HUES64 (cell line): ENCODE results near the gene PIK3R6.

Source experiments
- H3K27ac ChIP-seq: 2 replicates; pipeline ENCODE4 v1.7.0; 2013; ENCODE audit warnings: low read depth, low read length, inconsistent platforms
- H3K27me3 ChIP-seq: 2 replicates; pipeline ENCODE4 v1.6.1; 2013; ENCODE audit warnings: mild to moderate bottlenecking, low read length; ENCODE audit not compliant: insufficient read depth
- H3K36me3 ChIP-seq: 2 replicates; pipeline ENCODE4 v1.6.1; 2013; ENCODE audit warnings: mild to moderate bottlenecking, low read length; ENCODE audit not compliant: insufficient read depth
- H3K4me1 ChIP-seq: 2 replicates; pipeline ENCODE4 v1.6.1; 2013; ENCODE audit warnings: mild to moderate bottlenecking, low read length, moderate library complexity; ENCODE audit not compliant: insufficient read depth
- H3K4me3 ChIP-seq: 2 replicates; pipeline ENCODE4 v1.5.1; 2013; ENCODE audit warnings: mild to moderate bottlenecking, low read length, moderate library complexity
- H3K9ac ChIP-seq: 2 replicates; pipeline ENCODE4 v1.6.1; 2013; ENCODE audit warnings: mild to moderate bottlenecking, low read depth, low read length
- H3K9me3 ChIP-seq: 2 replicates; pipeline ENCODE4 v1.6.1; 2013; ENCODE audit warnings: low read depth, low read length; ENCODE audit not compliant: insufficient read depth
- WGBS: fragments of 150-250, 120-280 bp; methylation state at CpG from one replicate; pipeline ENCODE4 v1.1.7; 2013; ENCODE audit warnings: missing lambda C conversion rate; 5-methylcytosine and 5-hydroxymethylcytosine counted together

Gene PIK3R6

GRCh38 chr17:8781776-8782175 is 85.7 kb downstream of the PIK3R6 start:
- no peak overlapping the region for H3K4me3 ChIP-seq
- H3K4me1 ChIP-seq, result no peaks in the 10 kb centered on the region
- no peaks in the 10 kb centered on the region for H3K27me3 ChIP-seq
- no peak overlapping the region for H3K27ac ChIP-seq
- 92% methylated on average over 4 of the region's 4 CpGs for WGBS
- no peaks in the 10 kb centered on the region for H3K9me3 ChIP-seq
- H3K9ac ChIP-seq, result no peak overlapping the region
- no peaks in the 10 kb centered on the region for H3K36me3 ChIP-seq

GRCh38 chr17:8776881-8777280 is 90.6 kb downstream of the PIK3R6 start:
- WGBS, result no CpG with 5 or more reads among the region's 1 CpG
- Histone ChIP-seq H3K4me3 (no peak overlapping the region), H3K36me3 (no peaks in the 10 kb centered on the region), H3K9me3 (no peaks in the 10 kb centered on the region), H3K4me1 (no peaks in the 10 kb centered on the region), H3K9ac (no peak overlapping the region), H3K27ac (no peak overlapping the region), H3K27me3 (no peaks in the 10 kb centered on the region)

DNA sequence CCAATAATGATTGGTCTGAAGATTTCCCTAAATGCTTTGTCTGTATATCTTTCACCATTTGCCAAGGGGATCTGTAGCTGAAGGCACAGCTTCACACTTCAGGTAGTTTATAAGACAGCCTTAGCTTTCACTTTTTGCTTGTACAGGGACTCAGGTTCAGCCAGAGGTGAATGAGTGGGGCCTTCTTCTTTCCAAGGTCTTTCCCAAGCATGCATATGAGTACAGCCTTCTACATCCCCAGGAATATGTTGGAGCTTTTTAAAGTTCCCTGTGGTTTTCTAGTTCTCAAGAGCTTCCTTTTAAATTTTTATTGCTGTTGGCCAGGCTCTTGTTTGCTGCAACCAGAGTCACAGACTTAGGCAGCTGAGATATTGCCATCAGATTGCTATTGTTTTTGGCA is 91.2 kb downstream of the PIK3R6 start:
- H3K9ac ChIP-seq, result no peak overlapping the region
- no peaks in the 10 kb centered on the region for H3K36me3 ChIP-seq

DNA sequence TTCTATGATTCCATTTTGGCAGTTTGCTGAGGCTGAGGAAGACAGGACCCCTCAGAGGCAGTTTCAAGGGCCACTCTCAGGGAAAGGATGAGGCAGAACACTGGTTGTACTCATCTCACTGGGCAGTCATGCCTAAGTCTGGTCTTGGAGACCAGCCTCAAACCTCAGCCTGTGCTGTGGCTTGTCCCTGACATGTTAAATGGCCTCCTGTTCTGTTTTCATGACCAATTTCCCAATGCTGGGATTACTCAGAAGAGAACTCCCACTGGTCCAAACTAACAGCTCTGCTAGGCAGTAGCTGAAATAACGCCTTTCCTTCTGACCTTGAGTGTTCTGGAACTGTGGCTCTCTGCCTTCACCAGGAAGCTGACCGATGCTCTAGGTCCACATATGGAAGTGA is 100.7 kb downstream of the PIK3R6 start:
- H3K36me3 ChIP-seq, result no peaks in the 10 kb centered on the region
- H3K27me3 ChIP-seq, result no peaks in the 10 kb centered on the region
- no peak overlapping the region for H3K4me3 ChIP-seq
- no peak overlapping the region for H3K27ac ChIP-seq
- WGBS, result 93% methylated on average over 2 of the region's 2 CpGs
- peaks cover 5% of the 10 kb centered on the region; the same call in 1 of the 2 replicates for H3K4me1 ChIP-seq
- H3K9ac ChIP-seq, result no peak overlapping the region
- peaks cover 6% of the 10 kb centered on the region for H3K9me3 ChIP-seq

More for the DNA sequence above, 91.2 kb downstream of the PIK3R6 start:
- no peak overlapping the region for H3K4me3 ChIP-seq
- H3K4me1 ChIP-seq, result no peaks in the 10 kb centered on the region
- no peaks in the 10 kb centered on the region for H3K27me3 ChIP-seq
- no peaks in the 10 kb centered on the region for H3K9me3 ChIP-seq
- no peak overlapping the region for H3K27ac ChIP-seq

DNA sequence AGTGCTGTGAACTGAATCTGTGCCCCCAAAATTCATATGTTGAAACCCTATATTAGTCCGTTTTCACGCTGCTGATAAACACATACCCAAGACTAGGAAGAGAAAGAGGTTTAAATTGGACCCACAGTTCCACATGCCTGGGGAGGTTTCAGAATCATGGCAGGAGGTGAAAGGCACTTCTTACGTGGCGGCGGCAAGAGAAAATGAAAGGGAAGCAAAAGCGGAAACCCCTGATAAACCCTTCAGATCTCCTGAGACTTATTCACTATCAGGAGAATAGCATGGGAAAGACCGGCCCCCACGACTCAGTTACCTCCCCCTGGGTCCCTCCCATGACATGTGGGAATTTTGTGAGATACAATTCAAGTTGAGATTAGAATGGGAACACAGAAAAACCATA is 105.5 kb downstream of the PIK3R6 start:
- Histone ChIP-seq H3K4me3 (no peak overlapping the region), H3K4me1 (no peaks in the 10 kb centered on the region), H3K36me3 (no peaks in the 10 kb centered on the region), H3K9ac (no peak overlapping the region), H3K27ac (no peak overlapping the region), H3K9me3 (peaks cover 6% of the 10 kb centered on the region), H3K27me3 (no peaks in the 10 kb centered on the region)
- 85% methylated on average over 8 of the region's 8 CpGs for WGBS

- no peak within 1 kb of the TSS for H3K4me3 ChIP-seq
- H3K36me3 ChIP-seq, result no peaks in the 10 kb centered on the region
- H3K27me3 ChIP-seq, result no peaks in the 10 kb centered on the region
- H3K27ac ChIP-seq, result no peak within 1 kb of the TSS
- H3K9me3 ChIP-seq, result peaks cover 6% of the 10 kb centered on the region
- no peaks in the 10 kb centered on the region for H3K4me1 ChIP-seq
- H3K9ac ChIP-seq, result no peak within 1 kb of the TSS
- WGBS, result 95% methylated on average over 15 of the region's 15 CpGs
These were observed 109.3 kb downstream of the PIK3R6 start, which contains the start of gene SPDYE4 for GRCh38 chr17:8758137-8758596. Gene SPDYE4 (minus strand): TSS chr17:8758546. CDS start chr17:8758382, 164 bp downstream.

DNA sequence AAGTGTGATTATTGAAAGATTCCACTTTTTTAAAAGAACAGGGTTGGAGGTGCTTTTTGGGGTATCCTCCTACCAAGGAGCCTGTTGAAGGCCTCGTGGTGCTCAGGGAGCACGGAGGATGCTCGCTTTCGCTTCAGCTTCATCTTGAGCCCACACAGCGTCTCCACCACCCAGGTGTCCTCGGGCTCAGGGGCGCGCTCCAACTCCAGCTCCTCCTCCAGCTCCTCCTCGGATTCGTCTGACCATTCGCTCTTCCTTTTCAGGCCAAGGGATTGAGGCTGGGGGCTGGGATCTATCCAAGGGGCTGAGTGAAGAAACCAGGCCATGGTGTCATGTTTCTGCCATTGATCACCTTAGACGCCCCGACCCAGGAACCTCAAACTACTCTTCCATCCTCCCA is 110.3 kb downstream of the PIK3R6 start:
- Histone ChIP-seq H3K36me3 (no peaks in the 10 kb centered on the region), H3K27ac (no peak overlapping the region), H3K9ac (no peak overlapping the region), H3K4me1 (no peaks in the 10 kb centered on the region), H3K9me3 (peaks cover under 1% of the 10 kb centered on the region), H3K4me3 (no peak overlapping the region), H3K27me3 (no peaks in the 10 kb centered on the region)
- WGBS, result 88% methylated on average over 13 of the region's 13 CpGs

DNA sequence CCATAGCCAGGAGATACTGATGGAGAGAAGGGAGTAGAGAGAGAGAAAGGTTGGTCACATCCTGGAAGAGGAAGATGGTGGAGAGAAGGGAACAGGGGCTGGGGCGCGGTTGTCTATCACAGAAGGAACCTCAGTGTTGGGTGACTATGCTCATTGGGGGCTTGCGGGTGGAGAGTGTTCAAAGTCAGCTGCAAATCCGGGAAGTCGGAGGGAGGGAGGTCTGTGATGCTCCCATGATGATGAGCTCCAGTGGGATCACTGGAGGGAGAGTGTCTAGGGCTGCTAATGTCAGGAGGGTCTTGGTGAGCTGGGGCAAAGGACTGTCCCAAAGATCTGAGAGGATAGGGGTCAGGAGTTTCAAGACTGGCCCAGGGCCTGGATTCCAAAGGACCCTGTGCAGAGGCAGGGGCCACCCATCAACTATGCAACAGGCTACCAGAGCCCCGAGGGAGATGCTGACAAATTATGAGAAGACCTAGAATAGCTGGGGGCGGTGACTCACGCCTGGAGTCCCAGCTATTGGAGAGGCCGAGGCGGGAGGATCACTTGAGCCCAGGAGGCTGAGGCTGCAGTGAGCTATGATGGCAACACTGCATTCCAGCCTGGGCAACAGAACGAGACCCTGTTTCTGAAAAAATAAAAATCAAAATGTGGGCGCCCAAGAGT is 111.8 kb downstream of the PIK3R6 start:
- no peaks in the 10 kb centered on the region for H3K27me3 ChIP-seq
- no peaks in the 10 kb centered on the region for H3K36me3 ChIP-seq
- no peak overlapping the region for H3K4me3 ChIP-seq
- H3K27ac ChIP-seq, result no peak overlapping the region
- no peak overlapping the region for H3K9ac ChIP-seq
- no peaks in the 10 kb centered on the region for H3K4me1 ChIP-seq
- no peaks in the 10 kb centered on the region for H3K9me3 ChIP-seq
- WGBS, result 95% methylated on average over 12 of the region's 12 CpGs

DNA sequence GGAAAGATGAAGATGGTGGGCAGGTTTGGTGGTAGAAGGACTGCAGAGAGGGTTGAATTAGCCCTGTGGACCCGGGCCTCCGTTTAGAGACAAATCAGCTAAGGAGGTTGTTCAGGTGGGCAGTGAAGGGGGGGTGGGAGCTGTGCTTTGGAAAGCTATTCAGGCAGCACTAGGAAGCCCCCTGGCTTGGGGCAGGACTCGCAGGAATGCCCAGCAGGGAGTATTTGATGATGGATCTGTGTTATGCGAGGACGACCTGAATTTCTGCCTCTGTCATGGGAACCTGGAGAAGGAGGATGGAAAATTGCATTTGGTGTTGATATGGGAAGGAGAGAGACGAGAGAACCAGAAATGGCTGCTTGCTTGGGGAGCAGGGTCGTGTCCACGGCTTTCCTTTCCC is 112.6 kb downstream of the PIK3R6 start:
- Histone ChIP-seq H3K27me3 (no peaks in the 10 kb centered on the region), H3K36me3 (no peaks in the 10 kb centered on the region), H3K4me1 (no peaks in the 10 kb centered on the region), H3K9ac (no peak overlapping the region), H3K9me3 (no peaks in the 10 kb centered on the region), H3K4me3 (no peak overlapping the region), H3K27ac (no peak overlapping the region)
- 71% methylated on average over 8 of the region's 8 CpGs for WGBS

DNA sequence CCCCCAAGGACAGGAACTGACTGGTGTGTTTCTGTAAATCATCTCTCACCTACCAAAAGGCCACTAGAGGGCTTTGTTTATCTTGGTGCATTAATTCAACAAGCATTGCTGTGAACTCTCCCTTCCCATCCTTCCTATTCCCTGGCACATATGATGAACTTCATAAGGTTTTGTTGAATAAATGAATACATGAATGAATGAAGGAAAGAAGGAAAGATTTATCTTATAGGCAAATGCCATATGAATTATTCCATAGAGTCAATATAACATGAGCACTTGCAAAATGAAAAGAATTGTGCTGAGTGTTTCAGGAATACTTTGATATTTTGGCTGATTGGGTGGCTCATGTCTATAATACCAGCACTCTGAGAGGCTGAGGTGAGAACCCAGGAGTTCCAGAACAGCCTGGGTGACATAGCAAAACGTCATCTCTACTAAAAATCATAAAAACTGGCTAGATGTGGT is 113.5 kb downstream of the PIK3R6 start:
- Histone ChIP-seq H3K27me3 (no peaks in the 10 kb centered on the region), H3K4me3 (no peak overlapping the region), H3K4me1 (no peaks in the 10 kb centered on the region), H3K36me3 (no peaks in the 10 kb centered on the region), H3K27ac (no peak overlapping the region), H3K9ac (no peak overlapping the region), H3K9me3 (no peaks in the 10 kb centered on the region)
- 58% methylated on average over 1 of the region's 1 CpG for WGBS

DNA sequence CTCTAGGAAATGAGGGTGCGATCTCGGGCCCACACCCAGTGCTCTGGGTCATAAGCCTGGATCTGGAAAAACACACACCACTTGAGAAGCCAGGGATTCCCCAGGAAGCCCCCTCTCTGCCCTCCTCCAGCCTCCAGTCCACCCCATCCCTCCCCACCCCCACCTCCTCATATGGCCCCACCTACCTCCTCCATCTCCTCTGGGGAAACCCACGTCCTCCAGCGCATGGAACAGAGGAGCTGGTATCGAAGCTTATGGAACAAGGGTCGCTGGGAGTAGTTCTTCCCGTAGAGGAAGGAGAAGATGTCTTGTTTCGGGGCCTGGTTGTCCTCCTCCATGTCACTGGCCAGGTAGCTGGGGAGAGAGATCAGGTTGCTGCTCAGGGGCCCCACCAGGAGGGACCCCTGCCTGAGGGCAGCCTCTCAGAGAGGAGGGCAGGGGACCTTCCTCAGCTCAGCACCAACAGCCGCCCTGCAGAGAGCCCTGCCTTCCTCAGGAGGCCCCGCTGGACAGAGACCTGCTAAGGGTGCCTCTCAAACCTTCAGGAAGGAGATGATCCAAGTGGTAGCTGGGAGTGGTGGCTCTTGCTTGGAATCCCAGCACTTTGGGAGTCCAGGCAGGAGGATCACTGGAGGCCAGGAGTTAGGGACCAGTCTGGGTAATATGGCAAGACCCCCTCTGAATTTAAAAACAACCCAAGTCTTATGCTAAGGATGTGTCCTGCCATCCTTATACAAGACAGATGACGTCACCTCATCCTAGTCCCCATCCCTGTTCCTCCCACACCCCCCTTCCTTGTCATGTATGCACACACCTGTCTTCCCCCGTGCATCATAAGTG is 114.1 kb downstream of the PIK3R6 start:
- no peaks in the 10 kb centered on the region for H3K27me3 ChIP-seq
- no peak overlapping the region for H3K27ac ChIP-seq
- H3K4me1 ChIP-seq, result no peaks in the 10 kb centered on the region
- no peaks in the 10 kb centered on the region for H3K36me3 ChIP-seq
- no peak overlapping the region for H3K4me3 ChIP-seq
- 86% methylated on average over 12 of the region's 12 CpGs for WGBS
- no peaks in the 10 kb centered on the region for H3K9me3 ChIP-seq
- H3K9ac ChIP-seq, result no peak overlapping the region
